Liver (tissue), 9 donors: ENCODE measurements around the gene USP6NL. TPM values are rescaled to one million over a fixed set of nuclear protein-coding genes. Genes with fewer than 3 reads are reported as not detected.

Source experiments
- DNase-seq: peaks from one replicate; pipeline ENCODE4 v3.0.0-alpha.2; 2017; ENCODE audit warnings: low spot score
- H3K27ac ChIP-seq, 2 donors: one replicate each; pipeline ENCODE4 v1.7.0; 2013; ENCODE audit warnings: inconsistent platforms in 2 of 2, low read length in 2 of 2, control low read depth in 1 of 2, low read depth in 1 of 2, mild to moderate bottlenecking in 1 of 2
- H3K27me3 ChIP-seq, 4 donors: one replicate each; pipeline versions ENCODE4 v1.6.1 to v1.7.0; 2013; ENCODE audit warnings: low read length in 3 of 4, inconsistent platforms in 1 of 4, mild to moderate bottlenecking in 1 of 4, moderate library complexity in 1 of 4; ENCODE audit not compliant: control insufficient read depth in 4 of 4, insufficient read depth in 4 of 4
- H3K36me3 ChIP-seq, 4 donors: one replicate each; pipeline versions ENCODE4 v1.6.1 to v1.7.0; 2013; ENCODE audit warnings: low read length in 3 of 4, mild to moderate bottlenecking in 3 of 4, low read depth in 1 of 4, moderate library complexity in 1 of 4; ENCODE audit not compliant: control insufficient read depth in 4 of 4, insufficient read depth in 3 of 4
- H3K4me1 ChIP-seq, 4 donors: one replicate each; pipeline versions ENCODE4 v1.6.1 to v1.7.0; 2013; ENCODE audit warnings: low read length in 3 of 4, mild to moderate bottlenecking in 3 of 4, moderate library complexity in 1 of 4; ENCODE audit not compliant: control insufficient read depth in 4 of 4, insufficient read depth in 4 of 4
- H3K4me3 ChIP-seq, 3 donors: one replicate each; pipeline versions ENCODE4 v1.6.1 to v1.7.0; 2013; ENCODE audit warnings: low read length in 3 of 3, control low read depth in 1 of 3, low read depth in 1 of 3, mild to moderate bottlenecking in 1 of 3
- H3K9ac ChIP-seq, 2 donors: one replicate each; pipeline ENCODE4 v1.7.0; 2013; ENCODE audit warnings: low read length in 2 of 2, mild to moderate bottlenecking in 2 of 2, moderate library complexity in 2 of 2, control low read depth in 1 of 2, low read depth in 1 of 2
- H3K9me3 ChIP-seq, 4 donors: one replicate each; pipeline versions ENCODE4 v1.6.1 to v1.7.0; 2013; ENCODE audit warnings: low read length in 3 of 4; ENCODE audit not compliant: control insufficient read depth in 4 of 4
- FOXA1 ChIP-seq: IDR thresholded peaks from 2 replicates; pipeline ENCODE4 v1.6.1; 2016; ENCODE audit warnings: antibody characterized with exemption
- FOXA2 ChIP-seq: IDR thresholded peaks from 2 replicates; pipeline ENCODE4 v1.6.1; 2016; ENCODE audit warnings: antibody characterized with exemption
- GABPA ChIP-seq, 2 donors: IDR thresholded peaks in 1 of 2; conservative IDR thresholded peaks in 1 of 2; 2 replicates each; pipeline ENCODE4 v1.6.1; 2016; ENCODE audit warnings: antibody characterized with exemption in 2 of 2, mild to moderate bottlenecking in 1 of 2, moderate library complexity in 1 of 2
- HNF4A ChIP-seq, 2 donors: conservative IDR thresholded peaks; 2 replicates each; pipeline ENCODE4 v1.6.1; 2016; ENCODE audit warnings: antibody characterized with exemption in 2 of 2, mild to moderate bottlenecking in 2 of 2
- HNF4G ChIP-seq: IDR thresholded peaks from 2 replicates; pipeline ENCODE4 v1.6.1; 2016; ENCODE audit warnings: antibody characterized with exemption
- MAX ChIP-seq: IDR thresholded peaks from 2 replicates; pipeline ENCODE4 v1.6.1; 2016; ENCODE audit warnings: antibody characterized with exemption
- NR2F2 ChIP-seq: IDR thresholded peaks from 2 replicates; pipeline ENCODE4 v1.6.1; 2016; ENCODE audit warnings: antibody characterized with exemption
- RAD21 ChIP-seq, 2 donors: IDR thresholded peaks; 2 replicates each; pipeline ENCODE4 v1.6.1; 2016; ENCODE audit warnings: antibody characterized with exemption in 2 of 2, mild to moderate bottlenecking in 2 of 2
- RXRA ChIP-seq, 2 donors: IDR thresholded peaks; 2 replicates each; pipeline ENCODE4 v1.6.1; 2017 to 2018; ENCODE audit warnings: antibody characterized with exemption in 2 of 2, mild to moderate bottlenecking in 1 of 2
- YY1 ChIP-seq: IDR thresholded peaks from 2 replicates; pipeline ENCODE4 v1.6.1; 2016; ENCODE audit warnings: antibody characterized with exemption, mild to moderate bottlenecking
- ZBTB33 ChIP-seq: IDR thresholded peaks from 2 replicates; pipeline ENCODE4 v1.6.1; 2016; ENCODE audit warnings: antibody characterized with exemption
- WGBS: extraction: QIAGEN DNeasy Blood & Tissue Kit; methylation state at CpG from one replicate; pipeline ENCODE4 v1.1.7; 2013; 5-methylcytosine and 5-hydroxymethylcytosine counted together
- polyA plus RNA-seq, 2 donors: library from polyadenylated mRNA; stranded (reverse) in 1 of 2; unstranded in 1 of 2; fragments of 200-250 nt in 1 of 2; fragments of >200 nt in 1 of 2; fragmentation: Nextera tagmentation in 1 of 2; extraction: Ambion mirVana in 1 of 2; gene quantifications; one replicate each; pipeline versions ENCODE4 v1.2.1 to v1.2.3, GENCODE V29; 2013 to 2015
- total RNA-seq, 2 donors: library from RNA; depleted of rRNA; stranded (reverse); fragments of >200 nt; gene quantifications; one replicate each; pipeline ENCODE4 v1.2.3, GENCODE V29; 2014
- TF ChIP-seq, protein P1 (sequence below): IDR thresholded peaks from 2 replicates; pipeline ENCODE4 v1.6.1; 2016; ENCODE audit warnings: antibody characterized with exemption
- TF ChIP-seq, protein P2 (sequence below): IDR thresholded peaks from 2 replicates; pipeline ENCODE4 v1.6.1; 2016; ENCODE audit warnings: antibody characterized with exemption, mild to moderate bottlenecking
- TF ChIP-seq, protein P3 (sequence below): fragments of 150-350 bp; IDR thresholded peaks from 2 replicates; pipeline ENCODE4 v1.5.1; 2017; ENCODE audit warnings: improper control_type of control experiment, low read depth, low read length; ENCODE audit not compliant: missing input control
- donor health status: healthy.
- donor health status: healthy.
- donor health status: healthy.
- donor health status: healthy.
- donor health status: healthy.

Gene USP6NL
- total and polyA plus RNA-seq, 4 donors: 3.8 to 15.0 (median 10.2) TPM

DNA sequence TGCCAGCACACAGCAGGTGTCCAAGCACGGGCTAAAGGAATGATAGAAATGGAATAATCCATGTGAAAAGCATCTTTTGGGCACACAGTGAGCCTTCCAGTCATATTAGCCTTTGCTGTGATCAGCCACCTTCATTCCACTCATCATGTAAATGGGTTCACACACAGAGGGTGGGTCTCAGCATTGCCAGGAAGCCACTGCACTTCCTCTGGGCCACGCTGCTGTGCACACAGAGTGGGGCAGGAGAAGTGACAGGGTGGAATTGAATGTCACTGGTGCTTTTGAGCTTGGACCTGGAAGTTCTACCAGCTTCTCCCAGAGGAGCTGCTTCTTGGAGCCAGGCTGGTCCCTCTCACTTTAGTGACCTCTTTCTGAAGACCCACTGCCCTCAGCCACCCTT is 203.5 kb downstream of the USP6NL start (continued):
- TF ChIP-seq ZBTB33 (no peak), RXRA (IDR thresholded peaks at IDR 0.05) (no peak), RAD21 (IDR thresholded peaks at IDR 0.05) (no peak), HNF4A (conservative IDR thresholded peaks at IDR 0.05) (no peak), FOXA2 (no peak)

DNA sequence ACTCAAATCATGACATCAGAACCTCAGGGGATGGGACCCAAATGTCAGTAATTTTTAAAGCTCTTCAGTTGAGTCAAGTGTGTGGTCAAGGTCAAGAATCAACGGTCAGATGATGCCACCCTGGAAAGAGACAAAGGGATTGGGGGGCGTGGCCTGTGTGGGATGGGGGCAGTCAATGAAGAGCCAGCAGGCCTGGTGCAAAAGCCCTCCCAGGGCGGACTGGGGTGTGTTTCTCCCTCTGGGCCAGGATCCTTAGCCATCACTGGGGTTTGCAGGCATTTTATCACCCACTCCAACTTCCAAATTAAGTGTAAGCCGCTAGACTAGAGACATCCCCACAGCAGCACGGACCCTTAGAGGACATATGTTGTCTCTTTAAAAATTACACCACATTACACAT is 204.7 kb downstream of the USP6NL start:
- H3K4me1 ChIP-seq: no peaks in the 10 kb centered on the region
- H3K9ac ChIP-seq: no peak overlapping the region
- no peaks in the 10 kb centered on the region for H3K36me3 ChIP-seq
- H3K9me3 ChIP-seq: no peaks in the 10 kb centered on the region
- TF ChIP-seq FOXA1: no peak
- no peak for TF ChIP-seq YY1
- TF ChIP-seq, protein P1, sequence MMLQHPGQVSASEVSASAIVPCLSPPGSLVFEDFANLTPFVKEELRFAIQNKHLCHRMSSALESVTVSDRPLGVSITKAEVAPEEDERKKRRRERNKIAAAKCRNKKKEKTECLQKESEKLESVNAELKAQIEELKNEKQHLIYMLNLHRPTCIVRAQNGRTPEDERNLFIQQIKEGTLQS: no peak
- TF ChIP-seq RAD21 (IDR thresholded peaks at IDR 0.05): no peak
- no peak for TF ChIP-seq NR2F2
- TF ChIP-seq, protein P2, sequence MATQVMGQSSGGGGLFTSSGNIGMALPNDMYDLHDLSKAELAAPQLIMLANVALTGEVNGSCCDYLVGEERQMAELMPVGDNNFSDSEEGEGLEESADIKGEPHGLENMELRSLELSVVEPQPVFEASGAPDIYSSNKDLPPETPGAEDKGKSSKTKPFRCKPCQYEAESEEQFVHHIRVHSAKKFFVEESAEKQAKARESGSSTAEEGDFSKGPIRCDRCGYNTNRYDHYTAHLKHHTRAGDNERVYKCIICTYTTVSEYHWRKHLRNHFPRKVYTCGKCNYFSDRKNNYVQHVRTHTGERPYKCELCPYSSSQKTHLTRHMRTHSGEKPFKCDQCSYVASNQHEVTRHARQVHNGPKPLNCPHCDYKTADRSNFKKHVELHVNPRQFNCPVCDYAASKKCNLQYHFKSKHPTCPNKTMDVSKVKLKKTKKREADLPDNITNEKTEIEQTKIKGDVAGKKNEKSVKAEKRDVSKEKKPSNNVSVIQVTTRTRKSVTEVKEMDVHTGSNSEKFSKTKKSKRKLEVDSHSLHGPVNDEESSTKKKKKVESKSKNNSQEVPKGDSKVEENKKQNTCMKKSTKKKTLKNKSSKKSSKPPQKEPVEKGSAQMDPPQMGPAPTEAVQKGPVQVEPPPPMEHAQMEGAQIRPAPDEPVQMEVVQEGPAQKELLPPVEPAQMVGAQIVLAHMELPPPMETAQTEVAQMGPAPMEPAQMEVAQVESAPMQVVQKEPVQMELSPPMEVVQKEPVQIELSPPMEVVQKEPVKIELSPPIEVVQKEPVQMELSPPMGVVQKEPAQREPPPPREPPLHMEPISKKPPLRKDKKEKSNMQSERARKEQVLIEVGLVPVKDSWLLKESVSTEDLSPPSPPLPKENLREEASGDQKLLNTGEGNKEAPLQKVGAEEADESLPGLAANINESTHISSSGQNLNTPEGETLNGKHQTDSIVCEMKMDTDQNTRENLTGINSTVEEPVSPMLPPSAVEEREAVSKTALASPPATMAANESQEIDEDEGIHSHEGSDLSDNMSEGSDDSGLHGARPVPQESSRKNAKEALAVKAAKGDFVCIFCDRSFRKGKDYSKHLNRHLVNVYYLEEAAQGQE: no peak
- TF ChIP-seq, protein P3, sequence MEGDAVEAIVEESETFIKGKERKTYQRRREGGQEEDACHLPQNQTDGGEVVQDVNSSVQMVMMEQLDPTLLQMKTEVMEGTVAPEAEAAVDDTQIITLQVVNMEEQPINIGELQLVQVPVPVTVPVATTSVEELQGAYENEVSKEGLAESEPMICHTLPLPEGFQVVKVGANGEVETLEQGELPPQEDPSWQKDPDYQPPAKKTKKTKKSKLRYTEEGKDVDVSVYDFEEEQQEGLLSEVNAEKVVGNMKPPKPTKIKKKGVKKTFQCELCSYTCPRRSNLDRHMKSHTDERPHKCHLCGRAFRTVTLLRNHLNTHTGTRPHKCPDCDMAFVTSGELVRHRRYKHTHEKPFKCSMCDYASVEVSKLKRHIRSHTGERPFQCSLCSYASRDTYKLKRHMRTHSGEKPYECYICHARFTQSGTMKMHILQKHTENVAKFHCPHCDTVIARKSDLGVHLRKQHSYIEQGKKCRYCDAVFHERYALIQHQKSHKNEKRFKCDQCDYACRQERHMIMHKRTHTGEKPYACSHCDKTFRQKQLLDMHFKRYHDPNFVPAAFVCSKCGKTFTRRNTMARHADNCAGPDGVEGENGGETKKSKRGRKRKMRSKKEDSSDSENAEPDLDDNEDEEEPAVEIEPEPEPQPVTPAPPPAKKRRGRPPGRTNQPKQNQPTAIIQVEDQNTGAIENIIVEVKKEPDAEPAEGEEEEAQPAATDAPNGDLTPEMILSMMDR: no peak
- TF ChIP-seq MAX: no peak
- peaks cover 0 to 1% (median 0%) of the 10 kb centered on the region in 4 donors for H3K27me3 ChIP-seq
- no peak for DNase-seq
- H3K27ac ChIP-seq: no peak overlapping the region
- 71% methylated on average over 5 of the region's 5 CpGs for WGBS
- no peak overlapping the region for H3K4me3 ChIP-seq

DNA sequence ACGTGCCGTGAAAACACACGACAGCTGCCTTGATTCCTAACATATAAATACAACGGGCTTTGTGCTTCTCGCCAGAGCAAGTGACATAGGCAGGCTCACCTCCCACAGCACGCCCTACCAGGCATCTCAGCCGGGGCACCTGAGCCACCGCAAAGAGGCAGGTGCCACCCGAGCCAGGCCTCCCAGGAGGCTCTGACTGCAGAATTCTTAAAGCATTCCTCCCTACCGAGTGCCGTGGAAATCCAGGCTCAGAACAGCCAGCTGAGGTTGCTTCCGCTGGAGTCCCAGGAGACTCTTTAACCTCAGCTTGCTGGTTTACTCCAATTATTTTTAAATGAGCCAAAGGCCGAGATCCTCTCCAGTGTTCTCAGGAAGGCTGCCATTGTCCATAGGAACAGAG is 206.5 kb downstream of the USP6NL start:
- 85% methylated on average over 13 of the region's 13 CpGs for WGBS
- H3K4me1 ChIP-seq: no peaks in the 10 kb centered on the region
- no peaks in the 10 kb centered on the region for H3K36me3 ChIP-seq
- H3K4me3 ChIP-seq: no peak overlapping the region
- no peaks in the 10 kb centered on the region for H3K9me3 ChIP-seq
- H3K27me3 ChIP-seq: peaks cover 0 to 4% (median 0%) of the 10 kb centered on the region in 4 donors
- H3K9ac ChIP-seq: no peak overlapping the region
- no peak for DNase-seq
- no peak overlapping the region for H3K27ac ChIP-seq
- TF ChIP-seq ZBTB33: no peak
- TF ChIP-seq, protein P2: no peak
- TF ChIP-seq MAX: no peak
- TF ChIP-seq, protein P1: no peak
- no peak for TF ChIP-seq HNF4G
- no peak for TF ChIP-seq FOXA2
- no peak for TF ChIP-seq GABPA (IDR thresholded peaks at IDR 0.05 in 1 of 2, conservative IDR thresholded peaks at IDR 0.05 in 1 of 2)
